Astrocyte of the hippocampus (primary cell): ENCODE data around the gene COQ9.
"Not testable (repeated sequence)": the region's sequence is repeated elsewhere in the genome, so short reads cannot be mapped to it uniquely, and the experiment has no call there.

Experiments
- DNase-seq: peaks from one replicate; pipeline ENCODE4 v3.0.0; 2011; ENCODE audit warnings: low read depth, low spot score

The COQ9 gene

GRCh38 chr16:57485091-57485915 is 38.0 kb downstream of the COQ9 start:
- no peak for DNase-seq

- peak; percentile 90 for DNase-seq
These were observed 38.9 kb downstream of the COQ9 start, which contains the start of gene DOK4 for GRCh38 chr16:57485916-57486857. Gene DOK4, minus strand, starts transcription at chr16:57486493. Its CDS starts 6,986 bp downstream, at chr16:57479507.

- no peak for DNase-seq
These were observed 39.9 kb downstream of the COQ9 start for GRCh38 chr16:57486858-57487834.

- DNase-seq: no peak
These were observed 42.0 kb downstream of the COQ9 start for GRCh38 chr16:57489229-57489628.

- DNase-seq: no peak
These were observed 46.5 kb downstream of the COQ9 start for GRCh38 chr16:57493767-57494166.

- no peak for DNase-seq
These were observed 49.8 kb downstream of the COQ9 start for GRCh38 chr16:57497121-57497520.

GRCh38 chr16:57498031-57498430 is 50.8 kb downstream of the COQ9 start:
- no peak for DNase-seq

GRCh38 chr16:57499941-57500340 is 52.7 kb downstream of the COQ9 start:
- not testable (repeated sequence) for DNase-seq

GRCh38 chr16:57500578-57501111 is 53.4 kb downstream of the COQ9 start:
- DNase-seq: no peak

GRCh38 chr16:57501492-57501891 is 54.2 kb downstream of the COQ9 start:
- DNase-seq: no peak

- DNase-seq: no peak
These were observed 54.9 kb downstream of the COQ9 start for GRCh38 chr16:57502048-57502775.

GRCh38 chr16:57503366-57503765 is 56.1 kb downstream of the COQ9 start:
- no peak for DNase-seq

- DNase-seq: no peak
These were observed 56.7 kb downstream of the COQ9 start for GRCh38 chr16:57504001-57504400.

- DNase-seq: no peak
These were observed 57.2 kb downstream of the COQ9 start for GRCh38 chr16:57504491-57504890.

- no peak for DNase-seq
These were observed 57.9 kb downstream of the COQ9 start for GRCh38 chr16:57505169-57505568.

GRCh38 chr16:57507136-57508034 is 60.1 kb downstream of the COQ9 start:
- DNase-seq: no peak

- DNase-seq: no peak
These were observed 60.8 kb downstream of the COQ9 start for GRCh38 chr16:57508035-57508425.

GRCh38 chr16:57509231-57509923 is 62.1 kb downstream of the COQ9 start:
- no peak for DNase-seq
